Stimulated activated CD8-positive, alpha-beta memory T cell treated with anti-CD3 and anti-CD28 coated beads, Interleukin-2, amount 100 ng/mL, for 48 hours (primary cell): ENCODE measurements around the gene ETFB.

ENCODE experiments used
- DNase-seq, 2 donors: peaks; one replicate each; pipeline ENCODE4 v3.0.0-alpha.2; 2020; ENCODE audit warnings: low read depth in 2 of 2

Gene ETFB

DNA sequence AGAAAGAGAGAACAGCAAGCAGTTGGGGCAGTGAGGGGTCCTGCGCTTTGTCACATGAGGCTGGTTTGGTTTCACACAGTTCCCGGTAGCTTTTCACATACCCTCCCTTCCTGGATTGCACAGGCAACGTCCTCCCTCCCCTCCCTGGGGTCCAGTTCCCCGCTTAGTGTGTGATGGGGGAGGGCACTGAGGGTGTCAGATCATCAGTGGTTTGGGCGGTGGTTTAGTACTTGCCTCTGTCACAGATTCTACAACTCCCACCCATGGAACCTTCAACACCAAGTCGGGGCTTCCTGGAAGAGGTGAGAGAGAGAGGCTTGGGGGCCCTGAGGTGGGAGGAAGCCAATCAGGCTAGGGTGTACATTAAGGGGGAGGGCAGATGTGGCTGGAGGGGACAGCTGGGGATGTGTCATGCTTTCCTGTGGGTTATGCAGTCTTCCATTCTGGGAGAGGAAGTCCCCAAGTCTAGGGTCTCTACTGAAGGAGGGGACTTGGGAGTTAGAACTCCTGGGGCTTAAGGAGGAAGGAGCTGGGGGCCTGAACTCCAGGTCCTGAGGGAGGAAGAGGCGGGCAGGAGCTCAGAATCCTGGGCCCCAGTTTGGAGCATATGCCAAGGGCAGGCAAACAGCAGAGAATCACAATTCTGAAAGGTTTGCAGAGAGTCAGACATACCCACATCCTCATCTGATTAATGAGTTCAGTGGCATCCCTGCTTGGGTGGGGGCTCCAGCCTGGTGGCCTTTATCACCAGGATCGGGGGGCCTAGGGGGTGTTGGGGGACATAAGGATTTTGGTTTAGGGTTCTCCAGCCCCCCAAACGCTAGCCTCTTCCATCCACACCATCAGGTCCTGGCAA is 6.7 kb upstream of the ETFB start, which contains the start of gene NKG7:
Gene NKG7, minus strand, starts transcription at position 6 of the 856 bp plus-strand sequence. CDS start 119 bp downstream, outside the sequence.
- peak in 1 of 2 donors; percentile 82 for DNase-seq

DNA sequence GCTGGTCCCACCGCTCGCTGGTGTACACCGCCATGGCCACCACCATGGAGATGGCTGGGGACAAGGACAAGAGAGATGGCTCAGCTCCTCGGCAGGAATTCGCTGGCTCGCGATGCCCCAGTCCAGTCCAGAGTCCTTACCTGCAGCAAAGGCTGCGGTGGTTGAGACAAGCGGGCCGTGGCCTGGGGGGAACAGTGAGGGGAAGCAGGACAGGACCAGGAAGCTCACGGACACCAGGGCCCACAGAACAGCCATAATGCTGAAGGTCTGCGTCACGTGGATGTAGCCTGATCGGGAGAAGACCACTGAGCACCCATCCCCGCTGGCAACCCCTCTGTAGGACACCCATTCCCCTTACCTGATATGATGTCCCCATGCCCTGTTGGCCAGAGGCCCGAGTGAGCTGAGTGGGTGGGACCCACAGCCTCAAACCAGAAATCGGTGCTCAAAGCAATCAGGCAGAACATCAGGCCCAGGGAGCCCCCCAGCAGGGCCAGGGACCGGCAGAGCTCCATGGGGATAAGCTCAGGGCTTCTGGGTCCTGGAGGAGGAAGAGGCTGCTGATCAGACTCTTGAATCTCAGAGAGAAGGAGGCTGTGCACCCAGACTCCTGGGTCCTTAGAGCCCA is 5.9 kb upstream of the ETFB start:
- DNase-seq, result no peak

DNA sequence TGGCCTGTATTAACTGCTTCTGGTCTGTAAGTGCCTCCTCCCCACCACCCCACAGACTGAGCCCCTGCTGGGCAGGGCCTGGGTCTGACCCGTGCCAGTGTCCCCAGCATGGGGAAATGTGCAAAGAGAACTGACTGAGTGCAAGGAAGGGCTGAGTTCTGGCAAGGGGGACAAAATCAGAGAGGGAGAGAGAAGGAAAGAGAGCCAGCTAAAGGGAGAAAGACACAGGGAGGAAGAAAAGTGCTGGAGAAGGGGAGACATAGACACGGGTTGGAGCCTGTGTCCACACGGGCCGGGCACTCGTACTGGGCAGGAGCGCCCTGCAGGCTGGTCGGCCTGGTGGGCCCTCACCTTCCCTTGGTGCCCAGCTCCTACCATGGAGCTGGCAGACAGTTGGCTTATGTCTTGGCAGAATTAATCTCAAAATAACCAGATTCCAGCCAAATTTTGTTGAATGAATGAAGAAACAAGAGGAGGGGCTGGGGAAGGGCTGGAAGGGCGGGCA is 5.0 kb upstream of the ETFB start:
- no peak for DNase-seq

DNA sequence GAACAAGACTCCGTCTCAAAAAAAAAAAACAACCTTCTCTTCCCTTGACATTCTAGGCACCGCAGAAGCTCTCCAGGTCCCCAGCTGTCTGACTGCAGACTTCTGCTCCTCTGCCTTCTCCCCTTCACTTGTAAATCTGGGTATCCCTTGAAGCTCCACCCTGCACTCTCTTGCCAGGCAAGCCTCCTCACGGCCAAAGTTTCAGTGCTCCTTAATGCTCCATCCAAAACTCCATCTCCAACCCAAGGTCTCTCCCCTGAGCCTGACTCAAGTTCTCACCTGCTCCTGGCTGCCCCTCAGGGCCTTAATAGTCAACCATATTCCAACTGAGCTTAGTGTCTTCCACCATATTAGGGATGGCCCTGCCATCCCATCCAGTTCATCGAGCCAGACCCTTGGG is 4.0 kb upstream of the ETFB start:
- no peak for DNase-seq

DNA sequence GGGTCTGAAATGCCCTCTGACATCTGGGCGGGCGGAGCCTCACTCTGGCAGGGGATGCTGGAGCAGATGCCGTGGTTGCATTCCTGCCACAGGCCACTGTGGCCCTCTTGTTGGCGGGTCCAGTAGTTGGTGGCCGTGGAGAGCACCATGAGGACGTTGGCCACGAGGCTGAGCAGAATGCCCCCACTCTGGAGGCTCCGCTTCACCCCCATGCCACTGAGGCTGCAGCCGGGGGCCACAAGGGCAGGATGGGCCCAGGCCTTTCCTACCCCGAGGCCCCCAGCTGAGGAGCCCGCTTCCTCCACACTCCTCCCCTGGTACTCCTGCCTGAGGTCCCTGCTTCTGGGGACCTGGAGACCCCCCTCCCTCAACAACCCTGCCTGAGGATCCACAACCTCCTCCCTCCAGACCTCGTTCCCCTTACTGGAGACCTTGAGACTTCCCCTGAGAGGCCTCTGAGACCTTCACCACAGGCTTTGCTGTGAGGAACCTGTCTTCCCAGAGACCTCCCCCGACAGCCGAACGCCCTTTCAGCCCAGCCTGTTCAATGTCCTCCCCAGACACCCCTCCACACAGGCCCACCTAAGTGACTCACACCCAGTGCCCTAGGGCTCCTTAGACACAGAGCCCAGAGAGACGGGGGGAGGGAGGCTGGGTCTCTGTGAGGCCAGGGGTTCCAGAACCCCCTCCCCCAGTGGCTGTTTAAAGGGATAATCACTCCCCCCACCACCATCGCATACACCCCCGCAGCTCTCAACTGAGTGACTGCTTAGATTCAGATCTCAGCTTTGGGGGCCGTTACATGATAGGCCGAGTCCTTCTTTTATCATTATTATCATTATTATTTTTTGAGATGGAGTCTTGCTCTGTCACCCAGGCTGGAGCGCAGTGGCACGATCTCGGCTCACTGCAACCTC is 2.4 kb upstream of the ETFB start, which contains the start of gene CLDND2:
Gene CLDND2, minus strand, starts transcription at position 638 of the 917 bp plus-strand sequence. Its CDS starts 426 bp downstream, at position 212.
- DNase-seq, result no peak

DNA sequence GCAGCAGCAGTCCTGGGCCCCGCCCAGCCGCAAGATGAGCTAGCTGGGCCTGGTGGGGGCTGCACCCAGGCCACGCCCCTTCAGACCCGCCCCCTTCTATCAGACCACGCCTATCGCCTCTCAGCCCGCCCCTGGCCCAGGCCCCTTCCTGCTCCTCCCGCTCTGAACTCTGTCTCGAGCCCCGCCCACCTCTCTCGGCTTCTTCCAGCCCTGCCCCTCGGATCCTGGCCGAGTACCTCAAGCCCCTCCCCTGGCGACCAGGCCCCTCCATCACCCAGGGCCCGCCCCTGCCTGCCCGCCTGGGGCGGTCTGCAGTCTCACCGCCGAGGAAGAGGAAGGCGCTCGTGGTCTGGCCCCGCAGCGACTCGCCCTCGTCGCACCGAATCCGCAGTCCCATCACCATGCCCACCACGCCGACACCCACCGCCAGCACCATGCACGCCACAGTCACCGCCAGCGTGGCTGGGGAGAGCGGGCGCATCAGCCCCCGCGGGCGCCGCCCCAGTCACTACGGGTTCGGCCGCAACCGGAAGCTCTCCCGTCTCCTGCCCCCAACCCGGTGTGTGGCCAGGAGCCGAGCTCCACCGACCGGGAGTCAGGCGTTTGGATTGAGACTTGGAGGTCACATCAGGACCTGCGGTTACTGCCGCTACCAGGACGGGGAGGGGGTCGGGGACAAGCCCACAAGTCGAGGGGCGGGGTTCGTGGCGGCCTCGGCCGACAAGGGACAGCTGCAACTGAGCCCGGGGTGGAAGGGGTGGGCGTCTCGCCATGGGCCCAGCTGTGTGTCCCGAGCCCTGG is 1.6 kb upstream of the ETFB start:
- DNase-seq, result peak; percentile 98 to 99

DNA sequence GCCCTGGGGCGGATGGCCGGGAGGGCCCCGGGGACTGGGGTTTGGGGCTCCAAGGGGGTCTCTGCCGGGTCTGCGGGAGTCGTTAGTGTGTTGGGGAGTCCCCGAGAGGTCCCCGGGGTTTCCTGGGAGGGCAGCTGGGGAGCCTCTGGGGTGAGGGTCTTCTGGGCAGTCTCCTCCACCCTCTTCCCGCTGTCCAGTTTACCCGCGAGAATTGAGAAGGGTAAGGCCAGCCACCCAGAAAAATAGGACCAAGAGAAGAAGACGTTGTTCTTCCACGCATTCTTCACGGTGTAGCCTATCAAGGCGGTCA is 1.0 kb upstream of the ETFB start:
- no peak for DNase-seq

DNA sequence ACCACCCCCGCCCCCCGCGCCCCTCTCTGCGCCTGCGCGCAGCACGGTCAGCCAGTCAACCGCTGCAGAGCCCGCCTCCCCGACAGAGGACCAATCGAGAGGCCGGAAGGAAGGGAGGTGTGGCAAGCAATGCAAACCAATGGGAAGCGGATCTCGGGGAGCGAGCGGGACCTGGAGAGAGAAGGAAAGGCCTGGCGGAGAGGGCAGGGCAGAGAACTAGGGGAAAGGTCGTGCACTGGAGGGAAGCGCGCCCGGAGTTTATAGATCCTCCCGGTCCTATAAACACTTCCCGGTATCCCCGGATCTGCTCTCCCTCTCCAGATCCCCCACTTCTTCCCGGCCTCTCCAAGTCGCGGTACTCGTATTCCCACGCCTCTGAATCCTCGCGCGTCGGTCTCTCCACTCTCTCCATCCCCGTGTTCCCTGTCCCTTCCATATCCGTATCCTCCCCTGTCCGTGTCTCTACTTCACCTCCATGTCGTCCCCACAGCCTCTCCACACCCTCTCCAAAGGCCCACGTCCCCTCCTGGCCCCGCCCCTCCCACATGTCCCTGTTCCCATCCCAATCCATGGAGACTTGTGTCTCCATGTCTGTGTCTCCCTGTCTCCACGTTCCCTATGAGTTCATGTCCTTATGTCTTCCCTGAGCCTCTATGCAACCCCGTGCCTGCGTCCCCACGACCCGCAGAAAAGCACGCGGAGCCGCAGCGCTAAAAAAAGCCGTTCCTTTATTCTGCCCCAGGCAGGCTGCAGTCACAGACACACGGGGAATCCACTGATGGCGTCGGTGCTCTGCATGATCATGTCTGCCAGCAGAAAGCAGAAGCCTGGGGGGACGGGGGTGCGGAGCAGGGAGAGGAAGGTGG is 434 bp upstream of the ETFB start:
- DNase-seq, result peak; percentile 91 to 92

DNA sequence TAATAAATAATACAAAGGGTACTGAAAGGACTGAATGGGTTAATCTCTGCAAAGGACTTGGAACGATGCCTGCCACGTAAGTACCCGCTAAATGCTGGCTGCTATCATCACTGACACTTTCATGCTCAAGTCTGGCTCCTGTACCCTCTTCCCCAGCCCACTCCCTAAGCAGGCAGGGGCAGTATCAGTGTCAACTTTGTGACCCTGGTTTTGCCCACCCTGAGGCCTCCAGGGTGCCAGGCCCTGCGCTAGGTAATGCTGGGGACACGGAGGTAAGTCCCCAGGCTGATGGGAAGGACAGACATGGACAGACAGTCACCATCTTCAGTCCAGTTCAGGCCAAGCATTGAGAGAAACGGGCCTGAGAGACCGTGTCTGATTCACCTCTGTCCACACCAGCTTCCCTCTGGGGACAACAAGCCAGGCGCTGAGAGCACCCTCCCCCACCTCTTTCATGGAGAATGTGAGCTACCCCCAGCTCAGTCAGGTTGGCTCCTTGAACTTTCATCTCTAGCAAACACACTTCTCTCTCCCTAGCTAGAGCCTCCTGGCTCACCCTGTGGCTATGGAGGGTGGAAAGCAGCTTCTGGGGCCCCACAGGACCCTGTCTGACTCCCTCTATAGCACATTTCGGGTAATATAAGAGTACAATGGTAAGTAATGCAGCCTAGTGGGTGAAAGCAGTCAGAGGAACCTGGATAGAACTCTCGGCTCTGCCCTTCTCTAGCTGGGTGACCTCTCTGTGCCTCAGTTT is 800 bp downstream of the ETFB start:
- DNase-seq, result no peak

DNA sequence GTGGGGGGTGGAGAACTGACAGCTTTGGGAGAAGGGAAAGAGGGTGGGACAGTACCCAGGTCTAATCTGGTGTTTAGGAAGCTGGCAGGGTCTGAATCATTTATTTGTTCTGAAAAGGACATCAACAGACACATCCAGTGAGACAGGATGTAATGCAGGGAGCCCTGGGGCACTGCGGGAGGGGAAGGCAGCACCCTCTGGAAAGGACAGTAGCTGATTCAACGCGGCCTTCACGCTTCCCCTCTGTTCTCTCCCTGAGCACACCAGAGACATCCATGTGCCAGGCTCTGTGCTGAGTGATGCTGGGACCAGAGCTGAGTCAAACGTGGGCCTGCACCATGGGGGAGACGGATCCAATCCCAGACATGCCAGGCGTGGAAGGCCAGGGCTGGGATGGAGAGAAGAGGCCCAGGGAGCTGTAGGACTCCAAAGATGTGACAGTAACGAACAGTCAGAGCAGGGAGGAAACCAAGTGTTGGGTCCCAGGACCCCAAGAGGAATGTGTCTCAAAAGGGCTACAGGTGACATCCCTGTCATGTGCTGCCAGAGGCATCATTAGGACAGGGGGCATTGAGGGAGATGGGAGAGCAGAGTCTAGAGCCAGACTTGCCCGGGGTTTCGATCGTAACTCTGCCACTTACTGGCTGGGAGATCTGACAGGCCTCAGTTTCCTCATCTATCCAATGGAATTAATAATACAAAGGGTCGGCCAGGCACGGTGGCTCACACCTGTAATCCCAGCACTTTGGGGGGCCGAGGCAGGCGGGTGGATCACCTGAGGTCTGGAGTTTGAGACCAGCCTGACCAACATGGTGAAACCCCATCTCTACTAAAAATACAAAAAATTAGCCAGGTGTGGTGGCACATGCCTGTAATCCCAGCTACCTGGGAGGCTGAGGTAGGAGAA is 1.7 kb downstream of the ETFB start:
- DNase-seq, result no peak

DNA sequence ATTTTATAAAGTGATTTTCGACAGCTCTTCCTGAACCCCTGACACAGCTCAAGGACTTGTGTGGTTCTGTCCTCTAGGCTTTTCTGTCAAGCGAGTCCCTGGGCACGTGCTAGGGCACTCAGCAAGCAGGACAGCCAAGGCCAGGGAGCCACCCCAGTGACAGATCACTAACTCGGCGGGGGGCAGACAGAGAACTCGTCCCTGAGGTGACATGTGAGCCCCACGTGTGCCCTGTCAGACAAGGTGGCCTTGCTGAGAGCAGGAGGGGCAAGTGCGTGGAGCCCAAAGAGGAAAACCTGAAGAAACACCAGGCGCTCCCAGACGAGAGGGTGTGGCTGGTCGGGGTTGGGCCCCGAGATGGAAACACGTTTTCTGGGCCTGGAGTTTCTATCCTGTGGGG is 4.9 kb downstream of the ETFB start:
- no peak for DNase-seq

DNA sequence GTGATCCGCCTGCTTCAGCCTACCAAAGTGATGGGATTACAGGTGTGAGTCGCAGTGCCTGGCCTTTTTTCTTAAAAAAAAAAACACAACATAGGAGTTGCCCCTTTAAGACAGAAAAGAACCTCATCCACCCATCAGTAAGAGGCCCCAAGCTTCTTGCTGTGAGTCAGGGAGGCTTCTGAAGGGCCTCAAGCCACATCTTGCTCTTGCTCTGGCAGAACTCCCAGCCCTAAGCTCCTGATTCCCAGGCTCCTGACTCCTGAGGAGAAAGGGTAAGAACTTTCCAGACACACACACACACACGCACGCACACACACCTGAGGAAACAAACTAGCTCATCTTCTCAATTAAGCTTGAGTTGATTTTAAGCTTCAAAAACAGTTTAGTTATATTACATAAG is 6.9 kb downstream of the ETFB start:
- no peak for DNase-seq

DNA sequence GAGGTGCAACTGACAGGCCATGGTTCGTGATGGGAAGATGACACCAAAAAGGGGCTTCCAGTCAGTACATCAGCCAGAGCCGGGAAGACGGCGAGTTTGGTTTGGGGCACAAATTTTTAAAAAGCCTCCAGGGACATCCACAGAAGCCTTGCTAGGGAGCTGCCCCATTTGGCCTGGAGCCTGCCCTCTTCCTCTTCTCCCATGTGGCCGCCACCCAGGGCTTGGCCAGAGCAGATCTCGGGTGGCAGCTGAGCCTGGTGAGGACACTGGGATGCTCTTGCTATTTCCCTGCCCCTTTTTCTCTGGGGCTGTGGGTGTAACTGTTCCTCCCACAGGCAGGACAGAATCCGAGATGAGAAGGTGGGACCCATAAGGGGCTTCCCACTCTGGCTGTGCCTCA is 8.2 kb downstream of the ETFB start:
- DNase-seq, result no peak

DNA sequence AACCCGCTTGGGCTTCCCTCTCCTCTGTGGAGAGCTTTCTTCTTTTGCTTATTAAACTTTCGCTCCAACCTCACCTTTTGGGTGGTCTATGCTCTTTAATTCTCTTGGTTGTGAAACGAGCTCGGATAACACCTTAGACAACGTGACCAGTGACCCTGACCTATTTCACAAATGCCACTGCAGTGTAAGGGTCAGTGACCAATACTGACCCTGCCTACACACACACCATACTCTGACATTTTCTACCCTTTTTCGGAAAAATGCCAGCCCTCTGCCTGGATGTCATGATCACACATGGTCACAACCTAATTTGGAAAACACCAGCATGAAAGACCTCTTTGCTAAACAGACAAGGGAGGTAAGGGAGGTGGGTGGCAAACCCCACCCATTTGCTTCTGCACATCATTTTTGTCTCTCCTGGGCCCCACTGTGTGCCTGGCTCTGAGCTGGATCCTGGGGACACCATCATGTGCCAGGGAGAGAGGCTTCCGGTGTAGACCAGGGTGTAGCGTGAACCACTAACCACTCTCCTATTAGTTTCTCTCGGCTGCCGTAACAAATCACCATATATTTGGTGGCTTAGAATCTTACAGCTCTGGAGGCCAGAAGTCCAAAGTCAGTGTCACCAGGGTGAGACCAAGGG is 9.9 kb downstream of the ETFB start:
- no peak for DNase-seq

DNA sequence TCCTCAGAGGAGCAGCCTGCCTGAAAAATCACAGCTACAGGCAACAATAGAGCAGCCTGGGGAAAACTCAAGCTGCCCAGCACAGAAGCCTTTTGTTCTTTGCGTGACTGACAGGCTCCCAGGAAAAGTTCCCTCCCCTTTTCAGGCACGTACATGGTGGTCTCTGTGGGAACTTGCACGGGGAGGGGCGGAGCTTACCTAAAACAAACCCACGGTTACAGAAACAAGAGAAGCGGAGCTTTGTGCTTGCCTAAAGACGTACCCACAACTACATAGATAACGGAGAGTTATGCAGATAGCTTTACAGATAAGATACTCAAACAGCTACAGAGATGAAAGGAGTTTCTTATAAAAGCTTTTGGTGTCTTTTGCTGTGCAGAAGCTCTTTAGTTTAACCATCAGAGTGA is 11.4 kb downstream of the ETFB start:
- no peak for DNase-seq

DNA sequence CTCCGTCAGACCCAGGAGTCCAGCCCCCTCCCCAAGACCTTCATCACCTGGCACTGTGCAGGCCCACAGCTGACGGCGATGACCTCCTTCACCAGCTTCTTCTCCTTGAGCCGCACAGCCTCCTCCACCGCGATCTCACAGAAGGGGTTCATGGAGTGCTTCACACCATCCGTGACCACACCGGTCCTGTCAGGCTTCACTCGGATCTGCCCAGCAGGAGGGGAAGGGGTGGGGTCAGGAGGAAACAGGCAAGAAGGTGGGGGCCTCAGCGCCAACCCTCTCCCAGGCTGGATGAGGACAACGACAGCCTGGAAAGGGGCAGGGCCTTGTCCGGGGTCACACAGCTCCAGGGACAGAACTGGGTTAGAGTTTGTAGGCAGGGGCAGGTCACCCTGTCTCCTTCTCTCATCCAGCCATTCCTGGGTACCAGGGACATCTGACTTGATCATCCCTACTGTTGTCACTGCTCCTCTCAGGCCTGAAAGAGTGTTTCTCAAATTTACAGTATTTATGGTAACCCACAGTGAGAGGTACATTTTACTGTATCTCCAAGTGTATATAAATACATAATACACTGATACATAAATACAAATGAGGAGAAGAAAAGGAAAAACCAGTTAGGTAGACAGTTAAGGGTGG is 12.0 kb downstream of the ETFB start:
- no peak for DNase-seq

DNA sequence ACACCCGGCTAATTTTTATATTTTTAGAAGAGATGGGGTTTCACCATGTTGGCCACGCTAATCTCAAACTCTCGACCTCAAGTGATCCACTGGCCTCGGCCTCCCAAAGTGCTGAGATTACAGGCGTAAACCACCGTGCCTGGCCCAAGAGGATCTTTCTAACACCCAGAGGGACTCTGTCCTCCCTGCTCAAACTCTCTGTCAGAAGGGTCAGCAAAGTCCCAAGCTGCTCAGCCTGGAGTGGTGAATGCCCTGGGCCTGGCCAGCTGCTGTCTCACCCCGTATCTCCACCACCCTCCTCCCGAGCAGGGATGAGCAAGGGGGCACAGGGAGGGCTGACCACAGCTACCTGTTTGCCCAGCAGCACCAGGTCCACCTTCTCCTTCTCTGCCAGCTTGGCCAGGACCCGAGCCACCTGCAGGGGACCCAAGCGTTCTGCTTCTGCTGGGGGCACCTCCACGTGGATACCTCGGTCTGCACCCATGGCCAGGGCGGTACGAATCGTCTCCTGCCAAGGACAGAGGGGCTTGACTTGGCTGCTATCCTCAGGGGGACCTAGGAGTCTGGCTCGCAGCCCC is 13.3 kb downstream of the ETFB start:
- DNase-seq, result no peak
